ENCODE data around the gene VASH2.

VASH2 gene

GRCh38 chr1:212933815-212934471 lies 16.4 kb upstream of the VASH2 start:
- no peak for FAIRE-seq

GRCh38 chr1:212935387-212935981 lies 14.9 kb upstream of the VASH2 start:
- no peak for FAIRE-seq

- FAIRE-seq = no peak
Observed at GRCh38 chr1:212937034-212937433, 13.3 kb upstream of the VASH2 start.

- no peak for FAIRE-seq
Observed at GRCh38 chr1:212938846-212939245, 11.5 kb upstream of the VASH2 start.

- no peak for FAIRE-seq
Observed at GRCh38 chr1:212941452-212941851, 8.9 kb upstream of the VASH2 start.

- FAIRE-seq = no peak
Observed at GRCh38 chr1:212942679-212943392, 7.5 kb upstream of the VASH2 start.

GRCh38 chr1:212943393-212943710 lies 7.0 kb upstream of the VASH2 start:
- no peak for FAIRE-seq

GRCh38 chr1:212944229-212944901 lies 6.0 kb upstream of the VASH2 start:
- FAIRE-seq = no peak

GRCh38 chr1:212945056-212945455 lies 5.3 kb upstream of the VASH2 start:
- no peak for FAIRE-seq

GRCh38 chr1:212945463-212946160 lies 4.7 kb upstream of the VASH2 start:
- no peak for FAIRE-seq

GRCh38 chr1:212946872-212947271 lies 3.5 kb upstream of the VASH2 start:
- FAIRE-seq = no peak

- FAIRE-seq = no peak
Observed at GRCh38 chr1:212949771-212950170, 570 bp upstream of the VASH2 start.

- no peak for FAIRE-seq
Observed at GRCh38 chr1:212951126-212951946, 995 bp downstream of the VASH2 start.

- FAIRE-seq = no peak
Observed at GRCh38 chr1:212951947-212952640, 1.8 kb downstream of the VASH2 start.

GRCh38 chr1:212952641-212952976 lies 2.3 kb downstream of the VASH2 start:
- FAIRE-seq = no peak

- FAIRE-seq = no peak
Observed at GRCh38 chr1:212953321-212953720, 3.0 kb downstream of the VASH2 start.

- FAIRE-seq = no peak
Observed at GRCh38 chr1:212954514-212954913, 4.2 kb downstream of the VASH2 start.

GRCh38 chr1:212955098-212955497 lies 4.8 kb downstream of the VASH2 start:
- no peak for FAIRE-seq

GRCh38 chr1:212955961-212956620 lies 5.8 kb downstream of the VASH2 start:
- FAIRE-seq = no peak

GRCh38 chr1:212957546-212957945 lies 7.2 kb downstream of the VASH2 start:
- FAIRE-seq = no peak

- FAIRE-seq = no peak
Observed at GRCh38 chr1:212958175-212958574, 7.8 kb downstream of the VASH2 start.
